RWPE2 (cell line): Measurements from ENCODE around the gene NUDCD2.

ENCODE experiments used
- ATAC-seq: fragments of 200-7000 bp; cut with Tn5 transposase; 3 replicates; pipeline ENCODE4 v1.9.1; 2021; ENCODE audit warnings: low read depth
- DNase-seq: peaks from one replicate; pipeline ENCODE4 v3.0.0-alpha.2; 2020; ENCODE audit warnings: low spot score
- H3K27ac ChIP-seq: fragments of 450-650 bp; 2 replicates; pipeline ENCODE4 v1.5.1; 2017; ENCODE audit warnings: mild to moderate bottlenecking; ENCODE audit not compliant: poor library complexity, severe bottlenecking
- H3K27me3 ChIP-seq: fragments of 250-450 bp; sonication (Bioruptor Pico); 2 replicates; pipeline ENCODE4 v1.5.1; 2021; ENCODE audit warnings: mild to moderate bottlenecking, moderate library complexity; ENCODE audit not compliant: insufficient read depth, poor library complexity, severe bottlenecking
- H3K36me3 ChIP-seq: fragments of 250-450 bp; sonication (Bioruptor Pico); 2 replicates; pipeline ENCODE4 v1.5.1; 2020; ENCODE audit warnings: low read depth, mild to moderate bottlenecking, moderate library complexity
- H3K4me1 ChIP-seq: fragments of 250-450 bp; sonication (Bioruptor Pico); 2 replicates; pipeline ENCODE4 v1.5.1; 2021; ENCODE audit warnings: mild to moderate bottlenecking, moderate library complexity; ENCODE audit not compliant: insufficient read depth, poor library complexity, severe bottlenecking
- H3K4me3 ChIP-seq: fragments of 250-450 bp; sonication (Bioruptor Pico); 2 replicates; pipeline ENCODE4 v1.5.1; 2021; ENCODE audit warnings: mild to moderate bottlenecking, moderate library complexity; ENCODE audit not compliant: severe bottlenecking
- H3K9me3 ChIP-seq: fragments of 250-450 bp; sonication (Bioruptor Pico); 2 replicates; pipeline ENCODE4 v1.5.1; 2021; ENCODE audit warnings: mild to moderate bottlenecking, moderate library complexity; ENCODE audit not compliant: severe bottlenecking
- CTCF ChIP-seq: fragments of 450-650 bp; IDR thresholded peaks from one replicate; pipeline ENCODE4 v1.5.1; 2017; ENCODE audit warnings: mild to moderate bottlenecking, moderate library complexity; ENCODE audit not compliant: poor library complexity, severe bottlenecking

Gene NUDCD2

DNA sequence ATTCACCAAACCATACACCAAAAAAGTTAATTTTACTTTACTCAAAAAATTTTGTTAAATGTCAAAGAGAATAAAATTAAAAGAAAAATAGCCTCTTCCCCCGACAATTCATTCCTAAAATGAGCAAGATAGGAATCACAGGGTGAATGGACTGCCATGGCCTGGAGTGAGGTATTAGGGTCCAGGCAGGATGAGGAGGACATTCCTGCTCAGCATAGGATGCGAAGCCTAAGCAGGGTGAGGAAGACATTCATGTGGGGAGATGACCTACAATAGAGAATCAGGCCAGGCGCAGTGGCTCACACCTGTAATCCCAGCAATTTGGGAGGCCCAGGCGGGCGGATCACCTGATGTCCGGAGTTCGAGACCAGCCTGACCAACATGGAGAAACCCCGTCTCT is 8.4 kb downstream of the NUDCD2 start:
- Histone ChIP-seq H3K4me1 (peaks cover 5% of the 10 kb centered on the region), H3K9me3 (no peaks in the 10 kb centered on the region), H3K36me3 (peaks cover 100% of the 10 kb centered on the region), H3K27me3 (no peaks in the 10 kb centered on the region), H3K27ac (no peak overlapping the region), H3K4me3 (no peak overlapping the region)
- ATAC-seq (no peak), DNase-seq (no peak)
- TF ChIP-seq CTCF: no peak

- no peak for ATAC-seq
- H3K27me3 ChIP-seq: no peaks in the 10 kb centered on the region
- H3K9me3 ChIP-seq: no peaks in the 10 kb centered on the region
- H3K4me3 ChIP-seq: no peak overlapping the region
- peaks cover 1% of the 10 kb centered on the region for H3K4me1 ChIP-seq
- DNase-seq: no peak
- no peak overlapping the region for H3K27ac ChIP-seq
- peaks cover 100% of the 10 kb centered on the region for H3K36me3 ChIP-seq
- TF ChIP-seq CTCF: no peak
Measured at GRCh38 chr5:163448491-163448890, 11.4 kb downstream of the NUDCD2 start.

GRCh38 chr5:163447875-163448274 is 12.0 kb downstream of the NUDCD2 start:
- TF ChIP-seq CTCF: no peak
- H3K27ac ChIP-seq: no peak overlapping the region
- DNase-seq: no peak
- no peaks in the 10 kb centered on the region for H3K27me3 ChIP-seq
- H3K36me3 ChIP-seq: peaks cover 100% of the 10 kb centered on the region
- no peaks in the 10 kb centered on the region for H3K4me1 ChIP-seq
- no peak for ATAC-seq
- H3K4me3 ChIP-seq: no peak overlapping the region
- no peaks in the 10 kb centered on the region for H3K9me3 ChIP-seq

DNA sequence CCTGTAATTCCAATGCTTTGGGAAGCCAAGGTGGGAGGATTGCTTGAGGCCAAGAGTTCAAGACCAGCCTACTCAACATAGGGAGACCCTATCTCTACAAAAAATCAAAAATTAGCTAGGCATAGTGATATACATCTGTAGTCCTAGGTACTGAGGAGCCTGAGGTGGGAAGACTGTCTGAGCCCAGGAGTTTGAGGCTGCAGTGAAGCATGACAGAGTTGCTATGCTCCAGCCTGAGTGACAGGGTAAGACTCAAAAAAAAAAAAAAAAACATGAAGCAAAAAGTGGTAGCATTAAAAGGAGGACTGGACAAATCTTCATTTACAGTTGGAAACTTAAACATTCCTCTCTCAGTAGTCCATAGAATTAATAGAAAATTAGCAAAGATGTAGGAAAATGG is 12.7 kb downstream of the NUDCD2 start:
- DNase-seq: no peak
- H3K9me3 ChIP-seq: no peaks in the 10 kb centered on the region
- H3K27ac ChIP-seq: no peak overlapping the region
- no peak for TF ChIP-seq CTCF
- no peaks in the 10 kb centered on the region for H3K27me3 ChIP-seq
- no peaks in the 10 kb centered on the region for H3K4me1 ChIP-seq
- H3K36me3 ChIP-seq: peaks cover 100% of the 10 kb centered on the region
- no peak for ATAC-seq
- H3K4me3 ChIP-seq: no peak overlapping the region

DNA sequence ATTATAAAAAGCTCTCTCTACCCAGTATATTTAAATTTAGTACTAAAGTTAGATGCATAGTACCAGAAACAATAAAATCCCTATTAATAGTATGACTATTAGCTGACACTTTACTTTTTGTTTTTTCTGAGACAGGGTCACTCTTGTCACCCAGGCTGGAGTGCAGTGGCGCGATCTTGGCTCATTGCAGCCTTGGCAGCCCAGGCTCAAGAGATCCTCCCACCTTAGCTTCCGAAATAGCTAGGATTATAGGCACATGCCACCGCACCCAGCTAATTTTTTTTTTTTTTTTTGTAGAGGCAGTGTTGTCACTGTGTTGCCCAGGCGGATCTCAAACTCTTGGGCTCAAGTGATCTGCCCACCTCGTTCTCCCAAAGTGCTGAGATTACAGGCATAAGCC is 14.6 kb downstream of the NUDCD2 start:
- Histone ChIP-seq H3K4me3 (no peak overlapping the region), H3K4me1 (peaks cover 6% of the 10 kb centered on the region), H3K9me3 (no peaks in the 10 kb centered on the region), H3K36me3 (peaks cover 100% of the 10 kb centered on the region), H3K27me3 (no peaks in the 10 kb centered on the region), H3K27ac (no peak overlapping the region)
- ATAC-seq: no peak
- no peak for TF ChIP-seq CTCF
- DNase-seq: no peak
